Cardiac muscle cell (in vitro differentiated cells and primary cell): ENCODE measurements around the gene POGZ. TPM values are rescaled to one million over a fixed set of nuclear protein-coding genes. Genes with fewer than 3 reads are reported as not detected.
A peak's percentile ranks its signal among the peaks of the same experiment; 100 is the strongest.
"Not testable (repeated sequence)": the region's sequence is repeated elsewhere in the genome, so short reads cannot be mapped to it uniquely, and the experiment has no call there.

Experiments used
- DNase-seq, 2 donors: peaks; one replicate each; pipeline versions ENCODE4 v3.0.0 to v3.0.0-alpha.2; 2010 to 2017; ENCODE audit warnings: low read depth in 1 of 2, low spot score in 1 of 2
- H3K27ac ChIP-seq: fragments of 200-600 bp; sonication (generic); 2 replicates; pipeline ENCODE4 v1.5.1; 2016
- H3K27me3 ChIP-seq: fragments of 200-600 bp; sonication (generic); 2 replicates; pipeline ENCODE4 v1.6.0; 2016; ENCODE audit warnings: control low read depth
- H3K36me3 ChIP-seq: fragments of 200-600 bp; sonication (generic); 2 replicates; pipeline ENCODE4 v1.5.1; 2016; ENCODE audit warnings: control low read depth
- H3K4me1 ChIP-seq: fragments of 200-600 bp; sonication (generic); 2 replicates; pipeline ENCODE4 v1.8.1; 2017; ENCODE audit warnings: low read depth, mild to moderate bottlenecking, mixed run types
- H3K4me3 ChIP-seq: fragments of 200-600 bp; sonication (generic); 2 replicates; pipeline ENCODE4 v1.5.1; 2016; ENCODE audit warnings: mild to moderate bottlenecking
- H3K9me3 ChIP-seq: fragments of 200-600 bp; sonication (generic); 2 replicates; pipeline ENCODE4 v1.5.1; 2017; ENCODE audit warnings: low read depth, mild to moderate bottlenecking, control low read depth
- polyA plus RNA-seq: library from polyadenylated mRNA; unstranded; fragments of >200 nt; fragmentation: Nextera tagmentation; extraction: Ambion mirVana; gene quantifications from 2 replicates; pipeline ENCODE4 v1.2.1, GENCODE V29; 2016
- total RNA-seq: library from RNA; depleted of rRNA; stranded (reverse); fragments of >200 nt; gene quantifications from 2 replicates; pipeline ENCODE4 v1.2.3, GENCODE V29; 2016
- TF ChIP-seq, protein P1 (sequence below): IDR thresholded peaks from 2 replicates; pipeline ENCODE4 v1.5.1; 2012; ENCODE audit warnings: low read depth, mild to moderate bottlenecking, low read length

Gene POGZ
- total and polyA plus RNA-seq, 2 experiments from 2014 or later, result 30.8 to 48.6 TPM

DNA sequence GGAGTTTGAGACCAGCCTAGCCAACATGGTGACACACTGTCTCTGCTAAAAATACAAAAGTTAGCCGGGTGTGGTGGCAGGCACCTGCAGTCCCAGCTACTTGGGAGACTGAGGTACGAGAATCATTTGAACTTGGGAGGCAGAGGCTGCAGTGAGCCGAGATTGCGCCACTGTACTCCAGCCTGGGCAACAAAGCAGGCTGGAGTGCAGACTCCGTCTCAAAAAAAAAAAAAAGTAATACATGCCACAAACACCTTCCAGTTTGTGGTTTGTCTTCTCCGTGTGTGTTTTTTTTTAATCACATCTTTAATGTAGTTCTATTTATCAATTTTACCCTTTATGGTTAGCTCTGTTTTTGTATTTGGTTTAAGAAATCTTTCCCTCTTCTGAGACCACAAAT lies 22.3 kb downstream of the POGZ start:
- no peak for DNase-seq
- H3K4me1 ChIP-seq, result no peaks in the 10 kb centered on the region
- peaks cover 10% of the 10 kb centered on the region for H3K36me3 ChIP-seq
- H3K9me3 ChIP-seq, result no peaks in the 10 kb centered on the region
- H3K27me3 ChIP-seq, result no peaks in the 10 kb centered on the region
- H3K27ac ChIP-seq, result no peak overlapping the region
- no peak overlapping the region for H3K4me3 ChIP-seq
- TF ChIP-seq, protein P1, sequence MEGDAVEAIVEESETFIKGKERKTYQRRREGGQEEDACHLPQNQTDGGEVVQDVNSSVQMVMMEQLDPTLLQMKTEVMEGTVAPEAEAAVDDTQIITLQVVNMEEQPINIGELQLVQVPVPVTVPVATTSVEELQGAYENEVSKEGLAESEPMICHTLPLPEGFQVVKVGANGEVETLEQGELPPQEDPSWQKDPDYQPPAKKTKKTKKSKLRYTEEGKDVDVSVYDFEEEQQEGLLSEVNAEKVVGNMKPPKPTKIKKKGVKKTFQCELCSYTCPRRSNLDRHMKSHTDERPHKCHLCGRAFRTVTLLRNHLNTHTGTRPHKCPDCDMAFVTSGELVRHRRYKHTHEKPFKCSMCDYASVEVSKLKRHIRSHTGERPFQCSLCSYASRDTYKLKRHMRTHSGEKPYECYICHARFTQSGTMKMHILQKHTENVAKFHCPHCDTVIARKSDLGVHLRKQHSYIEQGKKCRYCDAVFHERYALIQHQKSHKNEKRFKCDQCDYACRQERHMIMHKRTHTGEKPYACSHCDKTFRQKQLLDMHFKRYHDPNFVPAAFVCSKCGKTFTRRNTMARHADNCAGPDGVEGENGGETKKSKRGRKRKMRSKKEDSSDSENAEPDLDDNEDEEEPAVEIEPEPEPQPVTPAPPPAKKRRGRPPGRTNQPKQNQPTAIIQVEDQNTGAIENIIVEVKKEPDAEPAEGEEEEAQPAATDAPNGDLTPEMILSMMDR, result no peak

GRCh38 chr1:151435174-151435573 lies 24.1 kb downstream of the POGZ start:
- no peak for DNase-seq
- no peaks in the 10 kb centered on the region for H3K9me3 ChIP-seq
- no peak overlapping the region for H3K27ac ChIP-seq
- no peak overlapping the region for H3K4me3 ChIP-seq
- H3K27me3 ChIP-seq, result no peaks in the 10 kb centered on the region
- H3K4me1 ChIP-seq, result no peaks in the 10 kb centered on the region
- peaks cover 11% of the 10 kb centered on the region for H3K36me3 ChIP-seq
- TF ChIP-seq, protein P1, result no peak

DNA sequence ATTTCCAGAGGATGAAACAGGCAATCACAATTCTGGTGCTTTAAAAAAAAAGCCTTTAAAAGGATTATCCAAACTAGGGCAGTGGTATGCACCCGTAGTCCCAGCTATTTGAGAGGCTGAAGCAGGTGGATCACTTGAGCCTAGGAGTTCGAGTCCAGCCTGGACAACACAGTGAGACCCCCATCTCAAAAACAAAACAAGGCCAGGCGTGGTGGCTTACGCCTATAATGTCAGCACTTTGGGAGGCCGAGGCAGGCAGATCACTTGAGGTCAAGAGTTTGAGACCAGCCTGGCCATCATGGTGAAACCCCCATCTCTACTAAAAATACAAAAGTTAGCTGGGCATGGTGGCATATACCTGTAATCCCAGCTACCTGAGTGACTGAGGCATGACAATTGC lies 25.5 kb downstream of the POGZ start:
- not testable (repeated sequence) for H3K27ac ChIP-seq, H3K4me3 ChIP-seq, DNase-seq, H3K9me3 ChIP-seq, H3K4me1 ChIP-seq, H3K27me3 ChIP-seq
- H3K36me3 ChIP-seq, result peaks cover 15% of the 10 kb centered on the region

DNA sequence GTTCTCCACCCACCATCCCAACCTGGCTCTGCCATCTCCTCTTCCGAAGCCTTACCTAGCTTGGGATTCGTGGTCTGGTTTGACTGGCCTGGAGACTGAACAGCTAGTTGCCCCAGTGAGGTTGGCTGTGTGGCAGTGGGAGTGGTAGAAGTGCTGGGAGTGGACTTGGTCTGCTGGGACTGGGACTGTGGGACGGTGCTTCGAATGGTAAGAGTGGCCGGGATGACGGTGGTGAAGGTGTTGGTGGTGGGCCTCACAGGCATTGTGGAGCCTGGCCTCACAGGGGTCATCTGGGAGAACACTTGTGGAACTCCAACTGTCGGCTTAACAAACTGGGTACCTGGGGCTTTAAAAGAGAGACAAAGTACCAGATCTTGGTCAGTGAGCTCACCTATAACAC lies 31.2 kb downstream of the POGZ start:
- Histone ChIP-seq H3K36me3 (peaks cover 60% of the 10 kb centered on the region), H3K9me3 (no peaks in the 10 kb centered on the region), H3K27ac (no peak overlapping the region), H3K27me3 (no peaks in the 10 kb centered on the region), H3K4me1 (no peaks in the 10 kb centered on the region), H3K4me3 (no peak overlapping the region)
- TF ChIP-seq, protein P1, result no peak
- DNase-seq, result no peak

GRCh38 chr1:151425103-151425502 lies 34.2 kb downstream of the POGZ start:
- peaks cover 83% of the 10 kb centered on the region for H3K36me3 ChIP-seq
- no peaks in the 10 kb centered on the region for H3K4me1 ChIP-seq
- no peaks in the 10 kb centered on the region for H3K9me3 ChIP-seq
- H3K27me3 ChIP-seq, result no peaks in the 10 kb centered on the region
- H3K27ac ChIP-seq, result peak overlapping the region; percentile 47
- TF ChIP-seq, protein P1, result no peak
- DNase-seq, result no peak
- no peak overlapping the region for H3K4me3 ChIP-seq

GRCh38 chr1:151419819-151420218 lies 39.5 kb downstream of the POGZ start:
- Histone ChIP-seq H3K4me3 (no peak overlapping the region), H3K9me3 (no peaks in the 10 kb centered on the region), H3K27ac (no peak overlapping the region), H3K4me1 (no peaks in the 10 kb centered on the region), H3K36me3 (peaks cover 60% of the 10 kb centered on the region), H3K27me3 (no peaks in the 10 kb centered on the region)
- no peak for DNase-seq
- TF ChIP-seq, protein P1, result no peak
